Testis (tissue), 3 donors: ENCODE results near the gene SPACA9. TPM values are rescaled to one million over a fixed set of nuclear protein-coding genes. Genes with fewer than 3 reads are reported as not detected.

ENCODE experiments used
- DNase-seq: peaks from one replicate; pipeline ENCODE4 v3.0.0-alpha.2; 2019
- H3K27ac ChIP-seq, 2 donors: fragments of 200-600 bp; sonication (generic); one replicate each; pipeline ENCODE4 v1.5.1; 2019
- H3K27me3 ChIP-seq: fragments of 200-600 bp; sonication (generic); one replicate; pipeline ENCODE4 v1.5.1; 2019
- H3K36me3 ChIP-seq: fragments of 200-600 bp; sonication (generic); one replicate; pipeline ENCODE4 v1.5.1; 2017; ENCODE audit warnings: low read depth; ENCODE audit errors: missing control alignments
- H3K4me1 ChIP-seq: fragments of 200-600 bp; sonication (generic); one replicate; pipeline ENCODE4 v1.5.1; 2019
- H3K4me3 ChIP-seq, 2 donors: fragments of 200-600 bp; sonication (generic); one replicate each; pipeline ENCODE4 v1.5.1; 2017 to 2019
- H3K9me3 ChIP-seq: fragments of 200-600 bp; sonication (generic); one replicate; pipeline ENCODE4 v1.5.1; 2017
- CTCF ChIP-seq, 3 experiments: fragments of 450-650 bp in 2 of 3; fragments of 200-600 bp in 1 of 3; sonication (generic) in 1 of 3; IDR thresholded peaks; one replicate each; pipeline ENCODE4 v1.5.1; 2016 to 2019; ENCODE audit warnings: antibody characterized with exemption in 3 of 3, mild to moderate bottlenecking in 2 of 3, moderate library complexity in 1 of 3
- POLR2A ChIP-seq: fragments of 450-650 bp; IDR thresholded peaks from one replicate; pipeline ENCODE4 v1.6.1; 2017; ENCODE audit warnings: antibody characterized with exemption, mild to moderate bottlenecking, moderate library complexity
- WGBS, 2 donors: methylation state at CpG; one replicate each; pipeline ENCODE4 v1.1.5; 2018; 5-methylcytosine and 5-hydroxymethylcytosine counted together
- intact Hi-C: fragments of 100-400 bp; cut with DNase I; formaldehyde crosslinking; loops from one replicate; pipeline ENCODE4 v1.15.1; 2023; ENCODE audit warnings: low total_unique reads
- polyA plus RNA-seq: library from polyadenylated mRNA; stranded (reverse); fragments of 350-450 nt; fragmentation: Illumina TruSeq; extraction: RNeasy Lipid Tissue Mini Kit (QIAGEN cat#74804); gene quantifications from one replicate; pipeline ENCODE4 v1.2.3, GENCODE V29; 2014; ENCODE audit warnings: low read depth, low replicate concordance; ENCODE audit not compliant: insufficient read depth
- total RNA-seq, 2 donors: library from RNA; depleted of rRNA; stranded (reverse); fragments of >200 nt; gene quantifications; one replicate each; pipeline ENCODE4 v1.2.3, GENCODE V29; 2016

Gene SPACA9
- total and polyA plus RNA-seq, 3 donors from 2014 or later = 61.2 to 179 (median 115) TPM

GRCh38 chr9:132846109-132846917, 32.4 kb upstream of the SPACA9 start:
- intact Hi-C loops = no loop called here

GRCh38 chr9:132846918-132847515, 31.7 kb upstream of the SPACA9 start:
- no peak overlapping the region for H3K4me3 ChIP-seq
- no peaks in the 10 kb centered on the region for H3K9me3 ChIP-seq
- H3K36me3 ChIP-seq = no peaks in the 10 kb centered on the region
- H3K27ac ChIP-seq = no peak overlapping the region
- WGBS, 2 donors = 88 to 94% methylated on average over 8 to 15 of the region's 15 CpGs
- intact Hi-C loops = no loop called here
- DNase-seq = no peak
- H3K27me3 ChIP-seq = no peaks in the 10 kb centered on the region
- TF ChIP-seq CTCF (IDR thresholded peaks at IDR 0.05) = no peak
- TF ChIP-seq POLR2A = no peak
- H3K4me1 ChIP-seq = no peaks in the 10 kb centered on the region

More at GRCh38 chr9:132846109-132846917, 32.4 kb upstream of the SPACA9 start:
- no peak overlapping the region for H3K4me3 ChIP-seq
- no peaks in the 10 kb centered on the region for H3K36me3 ChIP-seq
- DNase-seq = no peak
- TF ChIP-seq POLR2A (no peak), CTCF (IDR thresholded peaks at IDR 0.05) (no peak)
- WGBS, 2 donors = 87 to 94% methylated on average over 8 to 12 of the region's 12 CpGs
- H3K4me1 ChIP-seq = no peaks in the 10 kb centered on the region
- no peaks in the 10 kb centered on the region for H3K9me3 ChIP-seq
- H3K27ac ChIP-seq = no peak overlapping the region
- no peaks in the 10 kb centered on the region for H3K27me3 ChIP-seq

GRCh38 chr9:132849185-132849706, 29.5 kb upstream of the SPACA9 start:
- 68 to 85% methylated on average over 9 to 12 of the region's 12 CpGs for WGBS, 2 donors
- TF ChIP-seq POLR2A (no peak), CTCF (IDR thresholded peaks at IDR 0.05) (no peak)
- Histone ChIP-seq H3K4me1 (no peaks in the 10 kb centered on the region), H3K9me3 (no peaks in the 10 kb centered on the region), H3K4me3 (no peak overlapping the region), H3K36me3 (no peaks in the 10 kb centered on the region), H3K27me3 (no peaks in the 10 kb centered on the region), H3K27ac (no peak overlapping the region)
- intact Hi-C loops = no loop called here
- peak; percentile 60 for DNase-seq

GRCh38 chr9:132853482-132853881, 25.2 kb upstream of the SPACA9 start:
- DNase-seq = no peak
- no peak overlapping the region for H3K27ac ChIP-seq
- no peak overlapping the region for H3K4me3 ChIP-seq
- no peaks in the 10 kb centered on the region for H3K9me3 ChIP-seq
- intact Hi-C loops = no loop called here
- no peaks in the 10 kb centered on the region for H3K27me3 ChIP-seq
- H3K4me1 ChIP-seq = peaks cover 8% of the 10 kb centered on the region
- no peak for TF ChIP-seq POLR2A
- TF ChIP-seq CTCF (IDR thresholded peaks at IDR 0.05) = no peak
- H3K36me3 ChIP-seq = no peaks in the 10 kb centered on the region
- WGBS, 2 donors = 80 to 100% methylated on average over 4 of the region's 4 CpGs
